ENCODE results near the gene EGLN3. TPM values are rescaled to one million over a fixed set of nuclear protein-coding genes. Genes with fewer than 3 reads are reported as not detected.

The EGLN3 gene
- total and polyA plus RNA-seq, 10 of the 15 experiments (the other 5 are each of a cell fraction or from before 2014, with no cell fraction given) = 0.42 to 8.1 (median 2.0) TPM

GRCh38 chr14:33903369-33903768, 47.5 kb downstream of the EGLN3 start:
- Histone ChIP-seq H3K4me3 (no peak overlapping the region), H2AFZ (ENCODE audit: control insufficient read depth, low read depth, low read length) (no peak overlapping the region), H3K36me3 (ENCODE audit: control insufficient read depth in 2 of 2, insufficient read depth in 2 of 2, low read length in 1 of 2) (no peaks in the 10 kb centered on the region), H3K27ac (ENCODE audit: control insufficient read depth, insufficient read depth) (no peak overlapping the region), H3K4me1 (ENCODE audit: control insufficient read depth, insufficient read depth, low read length) (no peaks in the 10 kb centered on the region), H4K20me1 (ENCODE audit: control insufficient read depth, insufficient read depth) (no peaks in the 10 kb centered on the region), H3K4me2 (ENCODE audit: control insufficient read depth, insufficient read depth) (no peak overlapping the region), H3K9ac (ENCODE audit: control insufficient read depth, insufficient read depth, low read length) (no peak overlapping the region), H3K79me2 (ENCODE audit: control insufficient read depth, insufficient read depth, low read length) (no peaks in the 10 kb centered on the region), H3K27me3 (replicated peaks in 1 of 2; ENCODE audit: control insufficient read depth in 2 of 2, insufficient read depth in 2 of 2, low read length in 1 of 2) (no peaks in the 10 kb centered on the region), H3K9me3 (replicated peaks; ENCODE audit: control insufficient read depth, insufficient read depth, low read length) (no peaks in the 10 kb centered on the region; the same call in 2 of the 3 replicates)
- TF ChIP-seq MTA2 (IDR thresholded peaks at IDR 0.05; ENCODE audit: low read depth) (no peak), NKRF (conservative IDR thresholded peaks at IDR 0.05) (no peak), ATF7 (IDR thresholded peaks at IDR 0.05; ENCODE audit: low read depth) (no peak), NR2F1 (conservative IDR thresholded peaks at IDR 0.05) (no peak)
- RAD21 ChIA-PET (ENCODE audit: unreplicated experiment) = no interaction called here
- WGBS (ENCODE audit: insufficient coverage, insufficient replicate concordance, low lambda C conversion rate, missing lambda C conversion rate) = 11% methylated on average over 2 of the region's 2 CpGs
- CTCF ChIA-PET = no interaction called here
- DNase-seq (ENCODE audit: low read depth, low spot score) (no peak), FAIRE-seq (no peak), ATAC-seq (no peak)
- in situ Hi-C loops (cut with MboI) (no loop called here), intact Hi-C loops (cut with micrococcal nuclease; ENCODE audit: unreplicated experiment) (no loop called here)
- POLR2A ChIA-PET = no interaction called here
- SMC1A ChIA-PET (ENCODE audit: uncharacterized antibody, unreplicated experiment) = no interaction called here
- BruUV-seq (replicated peaks) = no TSS peak

GRCh38 chr14:33902363-33902762, 48.5 kb downstream of the EGLN3 start:
- Histone ChIP-seq H3K27me3 (replicated peaks in 1 of 2; ENCODE audit: control insufficient read depth in 2 of 2, insufficient read depth in 2 of 2, low read length in 1 of 2) (no peaks in the 10 kb centered on the region), H2AFZ (ENCODE audit: control insufficient read depth, low read depth, low read length) (no peak overlapping the region), H3K4me1 (ENCODE audit: control insufficient read depth, insufficient read depth, low read length) (no peaks in the 10 kb centered on the region), H3K36me3 (ENCODE audit: control insufficient read depth in 2 of 2, insufficient read depth in 2 of 2, low read length in 1 of 2) (no peaks in the 10 kb centered on the region), H3K27ac (ENCODE audit: control insufficient read depth, insufficient read depth) (no peak overlapping the region), H3K4me3 (no peak overlapping the region), H3K9me3 (replicated peaks; ENCODE audit: control insufficient read depth, insufficient read depth, low read length) (no peaks in the 10 kb centered on the region; the same call in 2 of the 3 replicates), H3K79me2 (ENCODE audit: control insufficient read depth, insufficient read depth, low read length) (no peaks in the 10 kb centered on the region), H3K9ac (ENCODE audit: control insufficient read depth, insufficient read depth, low read length) (no peak overlapping the region), H4K20me1 (ENCODE audit: control insufficient read depth, insufficient read depth) (no peaks in the 10 kb centered on the region), H3K4me2 (ENCODE audit: control insufficient read depth, insufficient read depth) (no peak overlapping the region)
- intact Hi-C loops (cut with micrococcal nuclease; ENCODE audit: unreplicated experiment) = no loop called here
- no peak for ATAC-seq
- FAIRE-seq = no peak
- TF ChIP-seq HDAC6 (IDR thresholded peaks at IDR 0.05; ENCODE audit: unreplicated experiment) (no peak), IRF4 (IDR thresholded peaks at IDR 0.05; ENCODE audit: low read depth, low read length) (no peak), SMAD5 (IDR thresholded peaks at IDR 0.05; ENCODE audit: low read depth) (no peak), CREB1 (IDR thresholded peaks at IDR 0.05; ENCODE audit: low read depth) (no peak), TCF7 (IDR thresholded peaks at IDR 0.05; ENCODE audit: borderline replicate concordance) (no peak)
- ChIA-PET CTCF (interaction anchor here (0.6 kb wide), 1 partner anchor 198 kb away, joined by 3 read pairs; no protein-coding TSS in a partner anchor), POLR2A (no interaction called here), RAD21 (ENCODE audit: unreplicated experiment) (no interaction called here), SMC1A (ENCODE audit: uncharacterized antibody, unreplicated experiment) (interaction anchor here (0.8 to 1.4 kb wide), 4 partner anchors 9 to 54 kb away, joined by 3 to 6 read pairs (median 4); no protein-coding TSS in a partner anchor)
- WGBS (ENCODE audit: insufficient coverage, insufficient replicate concordance, low lambda C conversion rate, missing lambda C conversion rate) = 13% methylated on average over 6 of the region's 6 CpGs
- no TSS peak for BruUV-seq (replicated peaks)
- no peak for DNase-seq (ENCODE audit: low read depth, low spot score)
- in situ Hi-C loops (cut with MboI) = no loop called here

All from GM12878 (cell line).